Measurements from ENCODE around the gene BCL2L13.

Gene BCL2L13

GRCh38 chr22:17699696-17700340 is 61.3 kb downstream of the BCL2L13 start:
- no peak for TF ChIP-seq CTCF (conservative IDR thresholded peaks at IDR 0.05; ENCODE audit: control insufficient read depth, insufficient read depth, low read depth, low read length)
- DNase-seq (ENCODE audit: low read depth), result no peak
- H3K4me3 ChIP-seq (ENCODE audit: control insufficient read depth, low read depth, low read length), result no peak overlapping the region

GRCh38 chr22:17700778-17701177 is 62.2 kb downstream of the BCL2L13 start:
- DNase-seq (ENCODE audit: low read depth), result no peak
- H3K4me3 ChIP-seq (ENCODE audit: control insufficient read depth, low read depth, low read length), result no peak overlapping the region

GRCh38 chr22:17703811-17704210 is 65.3 kb downstream of the BCL2L13 start:
- peak; percentile 57 for DNase-seq (ENCODE audit: low read depth)
- H3K4me3 ChIP-seq (ENCODE audit: control insufficient read depth, low read depth, low read length), result no peak overlapping the region
- TF ChIP-seq CTCF (conservative IDR thresholded peaks at IDR 0.05; ENCODE audit: control insufficient read depth, insufficient read depth, low read depth, low read length), result no peak

More at GRCh38 chr22:17700778-17701177, 62.2 kb downstream of the BCL2L13 start:
- no peak for TF ChIP-seq CTCF (conservative IDR thresholded peaks at IDR 0.05; ENCODE audit: control insufficient read depth, insufficient read depth, low read depth, low read length)

- DNase-seq (ENCODE audit: low read depth), result no peak
- no peak overlapping the region for H3K4me3 ChIP-seq (ENCODE audit: control insufficient read depth, low read depth, low read length)
Measured at GRCh38 chr22:17705546-17705945, 67.0 kb downstream of the BCL2L13 start.

GRCh38 chr22:17705951-17706900 is 67.7 kb downstream of the BCL2L13 start:
- TF ChIP-seq CTCF (conservative IDR thresholded peaks at IDR 0.05; ENCODE audit: control insufficient read depth, insufficient read depth, low read depth, low read length), result no peak
- peak; percentile 96 for DNase-seq (ENCODE audit: low read depth)
- peak overlapping the region; percentile 56 for H3K4me3 ChIP-seq (ENCODE audit: control insufficient read depth, low read depth, low read length)

More at GRCh38 chr22:17705546-17705945, 67.0 kb downstream of the BCL2L13 start:
- no peak for TF ChIP-seq CTCF (conservative IDR thresholded peaks at IDR 0.05; ENCODE audit: control insufficient read depth, insufficient read depth, low read depth, low read length)

GRCh38 chr22:17706947-17707346 is 68.4 kb downstream of the BCL2L13 start:
- no peak for TF ChIP-seq CTCF (conservative IDR thresholded peaks at IDR 0.05; ENCODE audit: control insufficient read depth, insufficient read depth, low read depth, low read length)
- DNase-seq (ENCODE audit: low read depth), result no peak
- peak overlapping the region; percentile 56 for H3K4me3 ChIP-seq (ENCODE audit: control insufficient read depth, low read depth, low read length)
